Measurements from ENCODE around the gene RBM17. TPM values are rescaled to one million over a fixed set of nuclear protein-coding genes. Genes with fewer than 3 reads are reported as not detected.

RBM17 gene
- total and polyA plus RNA-seq, 10 of the 15 experiments (the other 5 are each of a cell fraction or from before 2014, with no cell fraction given) = 28.4 to 181 (median 83.9) TPM

- TF ChIP-seq, protein P1, sequence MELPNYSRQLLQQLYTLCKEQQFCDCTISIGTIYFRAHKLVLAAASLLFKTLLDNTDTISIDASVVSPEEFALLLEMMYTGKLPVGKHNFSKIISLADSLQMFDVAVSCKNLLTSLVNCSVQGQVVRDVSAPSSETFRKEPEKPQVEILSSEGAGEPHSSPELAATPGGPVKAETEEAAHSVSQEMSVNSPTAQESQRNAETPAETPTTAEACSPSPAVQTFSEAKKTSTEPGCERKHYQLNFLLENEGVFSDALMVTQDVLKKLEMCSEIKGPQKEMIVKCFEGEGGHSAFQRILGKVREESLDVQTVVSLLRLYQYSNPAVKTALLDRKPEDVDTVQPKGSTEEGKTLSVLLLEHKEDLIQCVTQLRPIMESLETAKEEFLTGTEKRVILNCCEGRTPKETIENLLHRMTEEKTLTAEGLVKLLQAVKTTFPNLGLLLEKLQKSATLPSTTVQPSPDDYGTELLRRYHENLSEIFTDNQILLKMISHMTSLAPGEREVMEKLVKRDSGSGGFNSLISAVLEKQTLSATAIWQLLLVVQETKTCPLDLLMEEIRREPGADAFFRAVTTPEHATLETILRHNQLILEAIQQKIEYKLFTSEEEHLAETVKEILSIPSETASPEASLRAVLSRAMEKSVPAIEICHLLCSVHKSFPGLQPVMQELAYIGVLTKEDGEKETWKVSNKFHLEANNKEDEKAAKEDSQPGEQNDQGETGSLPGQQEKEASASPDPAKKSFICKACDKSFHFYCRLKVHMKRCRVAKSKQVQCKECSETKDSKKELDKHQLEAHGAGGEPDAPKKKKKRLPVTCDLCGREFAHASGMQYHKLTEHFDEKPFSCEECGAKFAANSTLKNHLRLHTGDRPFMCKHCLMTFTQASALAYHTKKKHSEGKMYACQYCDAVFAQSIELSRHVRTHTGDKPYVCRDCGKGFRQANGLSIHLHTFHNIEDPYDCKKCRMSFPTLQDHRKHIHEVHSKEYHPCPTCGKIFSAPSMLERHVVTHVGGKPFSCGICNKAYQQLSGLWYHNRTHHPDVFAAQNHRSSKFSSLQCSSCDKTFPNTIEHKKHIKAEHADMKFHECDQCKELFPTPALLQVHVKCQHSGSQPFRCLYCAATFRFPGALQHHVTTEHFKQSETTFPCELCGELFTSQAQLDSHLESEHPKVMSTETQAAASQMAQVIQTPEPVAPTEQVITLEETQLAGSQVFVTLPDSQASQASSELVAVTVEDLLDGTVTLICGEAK (IDR thresholded peaks at IDR 0.05; ENCODE audit: borderline replicate concordance) = peak; percentile 31; the same call in 1 of the 2 replicates
- TF ChIP-seq ZSCAN29 (IDR thresholded peaks at IDR 0.05) = no peak
- TF ChIP-seq, protein P2, sequence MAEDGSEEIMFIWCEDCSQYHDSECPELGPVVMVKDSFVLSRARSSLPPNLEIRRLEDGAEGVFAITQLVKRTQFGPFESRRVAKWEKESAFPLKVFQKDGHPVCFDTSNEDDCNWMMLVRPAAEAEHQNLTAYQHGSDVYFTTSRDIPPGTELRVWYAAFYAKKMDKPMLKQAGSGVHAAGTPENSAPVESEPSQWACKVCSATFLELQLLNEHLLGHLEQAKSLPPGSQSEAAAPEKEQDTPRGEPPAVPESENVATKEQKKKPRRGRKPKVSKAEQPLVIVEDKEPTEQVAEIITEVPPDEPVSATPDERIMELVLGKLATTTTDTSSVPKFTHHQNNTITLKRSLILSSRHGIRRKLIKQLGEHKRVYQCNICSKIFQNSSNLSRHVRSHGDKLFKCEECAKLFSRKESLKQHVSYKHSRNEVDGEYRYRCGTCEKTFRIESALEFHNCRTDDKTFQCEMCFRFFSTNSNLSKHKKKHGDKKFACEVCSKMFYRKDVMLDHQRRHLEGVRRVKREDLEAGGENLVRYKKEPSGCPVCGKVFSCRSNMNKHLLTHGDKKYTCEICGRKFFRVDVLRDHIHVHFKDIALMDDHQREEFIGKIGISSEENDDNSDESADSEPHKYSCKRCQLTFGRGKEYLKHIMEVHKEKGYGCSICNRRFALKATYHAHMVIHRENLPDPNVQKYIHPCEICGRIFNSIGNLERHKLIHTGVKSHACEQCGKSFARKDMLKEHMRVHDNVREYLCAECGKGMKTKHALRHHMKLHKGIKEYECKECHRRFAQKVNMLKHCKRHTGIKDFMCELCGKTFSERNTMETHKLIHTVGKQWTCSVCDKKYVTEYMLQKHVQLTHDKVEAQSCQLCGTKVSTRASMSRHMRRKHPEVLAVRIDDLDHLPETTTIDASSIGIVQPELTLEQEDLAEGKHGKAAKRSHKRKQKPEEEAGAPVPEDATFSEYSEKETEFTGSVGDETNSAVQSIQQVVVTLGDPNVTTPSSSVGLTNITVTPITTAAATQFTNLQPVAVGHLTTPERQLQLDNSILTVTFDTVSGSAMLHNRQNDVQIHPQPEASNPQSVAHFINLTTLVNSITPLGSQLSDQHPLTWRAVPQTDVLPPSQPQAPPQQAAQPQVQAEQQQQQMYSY (CRISPR knock-in tag; IDR thresholded peaks at IDR 0.05) = no peak
- TF ChIP-seq KDM1A (IDR thresholded peaks at IDR 0.05; ENCODE audit: borderline replicate concordance) = no peak
- TF ChIP-seq YBX1 (IDR thresholded peaks at IDR 0.05) = no peak
- TF ChIP-seq BACH1 (IDR thresholded peaks at IDR 0.05; ENCODE audit: borderline replicate concordance) = no peak; the same call in 1 of the 2 replicates
- TF ChIP-seq CBFB (IDR thresholded peaks at IDR 0.05; ENCODE audit: low read depth) = peak; percentile 90
- TF ChIP-seq WRNIP1 (IDR thresholded peaks at IDR 0.05; ENCODE audit: borderline replicate concordance, low read depth, low read length) = no peak
- TF ChIP-seq CREB1 (IDR thresholded peaks at IDR 0.05; ENCODE audit: low read depth) = peak; percentile 56; the same call in 1 of the 2 replicates
- TF ChIP-seq FOS (IDR thresholded peaks at IDR 0.05; ENCODE audit: borderline replicate concordance, extremely low read depth, insufficient read length) = no peak
- peak; percentile 89 for TF ChIP-seq GATAD2B (conservative IDR thresholded peaks at IDR 0.05; ENCODE audit: low read depth)
Observed at GRCh38 chr10:6052247-6053221, 36.3 kb upstream of the RBM17 start (continued).
